ENCODE measurements around the gene ZNF222. TPM values are rescaled to one million over a fixed set of nuclear protein-coding genes. Genes with fewer than 3 reads are reported as not detected.

Gene ZNF222
- total RNA-seq, 1 experiment from 2014 or later, result 5.4 TPM

DNA sequence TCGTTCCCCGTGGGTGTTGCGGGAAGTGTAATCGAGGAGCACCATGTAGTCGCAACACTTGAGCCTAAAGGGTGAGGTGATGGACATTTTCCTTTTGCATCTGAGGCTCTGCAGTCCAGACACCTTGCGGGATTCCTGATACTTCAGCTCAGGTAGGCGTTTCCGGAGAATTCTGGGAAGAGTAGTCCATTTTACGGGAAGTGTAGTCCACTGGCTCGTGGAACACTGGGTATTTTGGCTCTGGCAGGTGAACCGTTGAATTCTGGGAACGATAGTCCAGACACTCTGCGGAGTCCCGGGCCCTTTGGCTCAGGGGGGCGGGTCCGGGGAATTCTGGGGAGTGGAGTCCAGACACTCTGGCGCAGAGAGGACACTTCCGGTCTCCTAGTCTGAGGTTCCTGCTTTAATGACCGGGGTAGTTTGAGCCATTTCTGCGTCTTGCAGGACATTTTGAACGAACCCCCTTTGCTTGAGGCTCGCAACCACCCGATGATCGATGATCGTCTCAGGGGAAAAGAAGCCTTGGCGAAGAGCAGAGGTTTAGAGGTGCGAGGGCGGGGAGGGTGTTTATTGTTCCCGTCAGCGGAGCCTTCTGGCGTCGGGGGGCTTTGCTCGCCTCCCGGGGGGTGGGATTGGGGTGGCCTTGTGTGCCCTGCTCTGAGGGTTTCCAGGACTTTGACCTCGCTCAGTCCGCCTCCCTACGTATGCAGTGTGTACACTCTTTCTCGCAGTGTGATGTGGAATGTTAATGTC lies 26.6 kb downstream of the ZNF222 start, which contains the start of gene ZNF223:
TSS of gene ZNF223 (plus strand) at position 387 of the 753 bp plus-strand sequence. CDS start 3,141 bp downstream, outside the sequence.
- Histone ChIP-seq H2BK15ac (ENCODE audit: low read depth, low read length) (no peak within 1 kb of the TSS), H3K27me3 (ENCODE audit: insufficient read depth, low read length) (no peaks in the 10 kb centered on the region), H2BK5ac (ENCODE audit: insufficient read length, low read length) (no peak within 1 kb of the TSS), H3K27ac (ENCODE audit: insufficient read length, low read depth, low read length) (no peak within 1 kb of the TSS), H3K4me2 (ENCODE audit: insufficient read depth, insufficient read length, low read length) (peak within 1 kb of the TSS; percentile 93), H2AFZ (ENCODE audit: low read length) (peak within 1 kb of the TSS; percentile 26), H4K5ac (ENCODE audit: insufficient read length, low read depth, low read length) (no peak within 1 kb of the TSS), H2BK20ac (ENCODE audit: low read depth, low read length, poor library complexity, severe bottlenecking) (no peak within 1 kb of the TSS), H3K23ac (ENCODE audit: insufficient read length, low read depth, low read length) (no peak within 1 kb of the TSS), H2BK12ac (ENCODE audit: insufficient read length, low read depth, low read length) (no peak within 1 kb of the TSS), H3K79me2 (ENCODE audit: insufficient read depth, low read length) (no peaks in the 10 kb centered on the region), H3K23me2 (ENCODE audit: insufficient read length, low read depth, low read length, poor library complexity, severe bottlenecking) (peaks cover 14% of the 10 kb centered on the region), H3T11ph (ENCODE audit: low read length) (no peak within 1 kb of the TSS), H4K91ac (ENCODE audit: insufficient read length, low read depth, low read length) (no peak within 1 kb of the TSS), H3K9ac (ENCODE audit: extremely low read depth, insufficient read length, low read length) (peak within 1 kb of the TSS; percentile 84), H3K9me3 (ENCODE audit: control insufficient read depth, low read depth, low read length) (no peaks in the 10 kb centered on the region), H2BK120ac (ENCODE audit: low read depth, low read length, poor library complexity, severe bottlenecking) (no peak within 1 kb of the TSS), H3K4ac (ENCODE audit: low read depth, low read length) (no peak within 1 kb of the TSS), H3K18ac (ENCODE audit: insufficient read length, low read depth, low read length) (peak within 1 kb of the TSS; percentile 52), H3K4me1 (ENCODE audit: insufficient read depth, low read length) (0 out of 2 replicates have a peak, but pooled peaks cover 2% of the 10 kb centered on the region), H4K8ac (replicated peaks; ENCODE audit: insufficient read length, low read depth, low read length) (no peak within 1 kb of the TSS), H2AK5ac (ENCODE audit: insufficient read length, low read length) (no peak within 1 kb of the TSS), H4K20me1 (ENCODE audit: control insufficient read depth, insufficient read depth, insufficient read length) (no peaks in the 10 kb centered on the region), H3K14ac (ENCODE audit: insufficient read depth, low read length) (no peak within 1 kb of the TSS), H3K56ac (ENCODE audit: insufficient read length, low read depth, low read length) (no peak within 1 kb of the TSS), H3K79me1 (ENCODE audit: insufficient read depth, low read depth, low read length, poor library complexity, severe bottlenecking) (no peaks in the 10 kb centered on the region)
- H3K9me3 Mint-ChIP-seq, result peaks cover 0 to 29% of the 10 kb centered on the region in 2 experiments; a peak in 3 of 5 replicates
- peaks cover 21% of the 10 kb centered on the region for H3K27me3 Mint-ChIP-seq (ENCODE audit: low read depth)
- peak within 1 kb of the TSS; percentile 99 to 100 for H3K4me3 Mint-ChIP-seq
- H3K4me1 Mint-ChIP-seq, result peaks cover 4 to 9% of the 10 kb centered on the region in 2 experiments
- peak; percentile 97 for DNase-seq
- H3K36me3 Mint-ChIP-seq (ENCODE audit: insufficient read depth in 1 of 3, low read depth in 3 of 3), result peaks cover 16 to 22% (median 18%) of the 10 kb centered on the region in 3 experiments
- TF ChIP-seq, protein P1, sequence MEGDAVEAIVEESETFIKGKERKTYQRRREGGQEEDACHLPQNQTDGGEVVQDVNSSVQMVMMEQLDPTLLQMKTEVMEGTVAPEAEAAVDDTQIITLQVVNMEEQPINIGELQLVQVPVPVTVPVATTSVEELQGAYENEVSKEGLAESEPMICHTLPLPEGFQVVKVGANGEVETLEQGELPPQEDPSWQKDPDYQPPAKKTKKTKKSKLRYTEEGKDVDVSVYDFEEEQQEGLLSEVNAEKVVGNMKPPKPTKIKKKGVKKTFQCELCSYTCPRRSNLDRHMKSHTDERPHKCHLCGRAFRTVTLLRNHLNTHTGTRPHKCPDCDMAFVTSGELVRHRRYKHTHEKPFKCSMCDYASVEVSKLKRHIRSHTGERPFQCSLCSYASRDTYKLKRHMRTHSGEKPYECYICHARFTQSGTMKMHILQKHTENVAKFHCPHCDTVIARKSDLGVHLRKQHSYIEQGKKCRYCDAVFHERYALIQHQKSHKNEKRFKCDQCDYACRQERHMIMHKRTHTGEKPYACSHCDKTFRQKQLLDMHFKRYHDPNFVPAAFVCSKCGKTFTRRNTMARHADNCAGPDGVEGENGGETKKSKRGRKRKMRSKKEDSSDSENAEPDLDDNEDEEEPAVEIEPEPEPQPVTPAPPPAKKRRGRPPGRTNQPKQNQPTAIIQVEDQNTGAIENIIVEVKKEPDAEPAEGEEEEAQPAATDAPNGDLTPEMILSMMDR (conservative IDR thresholded peaks at IDR 0.05), result no peak
- WGBS (ENCODE audit: extremely low coverage, insufficient read length, low lambda C conversion rate), result no CpG with 5 or more reads among the region's 38 CpGs
- peak within 1 kb of the TSS; percentile 84 to 99 (median 95); a peak in 6 of 7 replicates for H3K27ac Mint-ChIP-seq

All from H9 (cell line).